B cell (primary cell): ENCODE results near the gene DLG2.

Source experiments
- CTCF ChIP-seq: fragments of 200-600 bp; IDR thresholded peaks from one replicate; pipeline ENCODE4 v1.8.0; 2022; ENCODE audit warnings: antibody characterized with exemption, mild to moderate bottlenecking
- EZH2 ChIP-seq: IDR thresholded peaks from 2 replicates; pipeline ENCODE4 v1.6.1; 2012; ENCODE audit warnings: borderline replicate concordance, low read depth, mild to moderate bottlenecking, moderate library complexity, low read length; ENCODE audit not compliant: insufficient read depth, poor library complexity, severe bottlenecking

- no peak for TF ChIP-seq CTCF
- TF ChIP-seq EZH2 = no peak
Observed at GRCh38 chr11:83408946-83409345, 2218.2 kb downstream of the DLG2 start.
